Fibroblast of the aortic adventitia (primary cell): ENCODE measurements around the gene CIC. TPM values are rescaled to one million over a fixed set of nuclear protein-coding genes. Genes with fewer than 3 reads are reported as not detected.

ENCODE experiments used
- DNase-seq: peaks from one replicate; pipeline ENCODE4 v3.0.0-alpha.2; 2010; ENCODE audit warnings: low read depth
- H3K4me3 ChIP-seq: 2 replicates; pipeline ENCODE4 v1.5.1; 2011; ENCODE audit warnings: low read depth, mild to moderate bottlenecking, control low read depth, low read length, moderate library complexity
- total RNA-seq: library from RNA; depleted of rRNA; stranded (reverse); fragments of >200 nt; gene quantifications from 2 replicates; pipeline ENCODE4 v1.2.3, GENCODE V29; 2012; ENCODE audit warnings: low replicate concordance
- TF ChIP-seq, protein P1 (sequence below): IDR thresholded peaks from 2 replicates; pipeline ENCODE4 v1.5.1; 2011; ENCODE audit warnings: mild to moderate bottlenecking, low read length, control low read depth, inconsistent platforms; ENCODE audit not compliant: insufficient read depth

The CIC gene
- total RNA-seq, 1 donor, result 35.3 TPM

DNA sequence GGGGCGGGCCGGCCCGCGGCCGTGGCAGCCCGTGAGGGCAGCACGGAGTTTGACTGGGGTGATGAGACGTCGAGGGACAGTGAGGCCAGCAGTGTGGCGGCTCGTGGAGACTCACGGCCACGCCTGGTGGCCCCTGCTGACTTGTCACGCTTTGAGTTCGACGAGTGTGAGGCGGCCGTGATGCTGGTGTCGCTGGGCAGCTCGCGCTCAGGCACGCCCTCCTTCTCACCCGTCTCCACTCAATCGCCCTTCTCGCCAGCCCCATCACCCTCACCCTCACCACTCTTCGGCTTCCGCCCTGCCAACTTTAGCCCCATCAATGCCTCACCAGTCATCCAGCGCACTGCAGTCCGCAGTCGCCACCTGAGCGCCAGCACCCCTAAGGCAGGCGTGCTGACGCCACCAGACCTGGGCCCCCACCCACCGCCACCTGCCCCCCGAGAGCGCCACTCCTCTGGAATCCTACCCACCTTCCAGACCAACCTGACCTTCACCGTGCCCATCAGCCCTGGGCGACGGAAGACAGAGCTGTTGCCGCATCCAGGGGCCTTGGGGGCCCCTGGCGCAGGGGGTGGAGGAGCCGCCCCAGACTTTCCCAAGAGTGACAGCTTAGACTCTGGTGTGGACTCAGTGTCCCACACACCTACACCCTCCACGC, 4.5 kb downstream of the CIC start:
- no peak for DNase-seq
- no peak overlapping the region for H3K4me3 ChIP-seq
- TF ChIP-seq, protein P1, sequence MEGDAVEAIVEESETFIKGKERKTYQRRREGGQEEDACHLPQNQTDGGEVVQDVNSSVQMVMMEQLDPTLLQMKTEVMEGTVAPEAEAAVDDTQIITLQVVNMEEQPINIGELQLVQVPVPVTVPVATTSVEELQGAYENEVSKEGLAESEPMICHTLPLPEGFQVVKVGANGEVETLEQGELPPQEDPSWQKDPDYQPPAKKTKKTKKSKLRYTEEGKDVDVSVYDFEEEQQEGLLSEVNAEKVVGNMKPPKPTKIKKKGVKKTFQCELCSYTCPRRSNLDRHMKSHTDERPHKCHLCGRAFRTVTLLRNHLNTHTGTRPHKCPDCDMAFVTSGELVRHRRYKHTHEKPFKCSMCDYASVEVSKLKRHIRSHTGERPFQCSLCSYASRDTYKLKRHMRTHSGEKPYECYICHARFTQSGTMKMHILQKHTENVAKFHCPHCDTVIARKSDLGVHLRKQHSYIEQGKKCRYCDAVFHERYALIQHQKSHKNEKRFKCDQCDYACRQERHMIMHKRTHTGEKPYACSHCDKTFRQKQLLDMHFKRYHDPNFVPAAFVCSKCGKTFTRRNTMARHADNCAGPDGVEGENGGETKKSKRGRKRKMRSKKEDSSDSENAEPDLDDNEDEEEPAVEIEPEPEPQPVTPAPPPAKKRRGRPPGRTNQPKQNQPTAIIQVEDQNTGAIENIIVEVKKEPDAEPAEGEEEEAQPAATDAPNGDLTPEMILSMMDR, result no peak

DNA sequence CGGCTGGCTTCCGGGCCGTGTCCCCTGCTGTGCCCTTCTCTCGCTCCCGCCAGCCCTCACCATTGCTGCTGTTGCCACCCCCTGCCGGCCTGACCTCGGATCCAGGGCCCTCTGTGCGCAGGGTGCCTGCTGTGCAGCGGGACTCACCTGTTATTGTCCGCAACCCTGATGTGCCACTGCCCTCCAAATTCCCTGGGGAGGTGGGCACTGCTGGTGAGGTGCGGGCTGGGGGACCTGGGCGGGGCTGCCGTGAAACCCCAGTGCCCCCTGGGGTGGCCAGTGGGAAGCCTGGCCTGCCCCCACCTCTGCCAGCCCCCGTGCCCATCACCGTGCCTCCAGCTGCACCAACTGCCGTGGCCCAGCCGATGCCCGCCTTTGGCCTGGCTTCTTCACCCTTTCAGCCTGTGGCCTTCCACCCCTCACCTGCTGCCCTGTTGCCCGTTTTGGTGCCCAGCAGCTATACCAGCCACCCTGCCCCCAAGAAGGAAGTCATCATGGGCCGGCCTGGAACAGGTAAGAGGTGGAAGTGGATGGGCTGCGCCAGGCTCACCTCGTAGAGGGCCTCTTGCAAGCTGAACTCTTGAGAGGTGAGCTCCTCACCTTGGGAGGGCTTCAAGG, 5.1 kb downstream of the CIC start:
- no peak for DNase-seq
- TF ChIP-seq, protein P1, result no peak
- no peak overlapping the region for H3K4me3 ChIP-seq

DNA sequence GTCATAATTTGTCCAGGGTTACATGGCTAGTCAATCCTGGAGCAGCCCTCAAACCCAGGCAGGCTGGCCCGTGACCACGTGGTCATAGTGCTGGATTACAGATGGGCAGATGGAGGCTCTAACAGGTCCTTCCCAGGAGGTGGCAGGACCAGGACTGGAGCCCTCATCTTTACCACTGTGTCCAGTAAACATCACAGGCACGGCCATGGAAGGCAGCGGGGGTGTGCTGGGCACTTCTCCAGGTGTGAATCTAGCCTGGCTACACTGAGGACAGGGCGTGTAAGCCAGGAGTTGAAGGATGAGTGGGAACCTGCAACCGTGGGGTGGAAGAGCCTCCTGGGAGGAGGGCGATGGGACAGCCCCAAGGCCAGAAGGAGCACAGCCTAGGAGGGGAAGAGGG, 6.1 kb downstream of the CIC start:
- peak overlapping the region; percentile 25 for H3K4me3 ChIP-seq
- TF ChIP-seq, protein P1, result no peak
- no peak for DNase-seq

DNA sequence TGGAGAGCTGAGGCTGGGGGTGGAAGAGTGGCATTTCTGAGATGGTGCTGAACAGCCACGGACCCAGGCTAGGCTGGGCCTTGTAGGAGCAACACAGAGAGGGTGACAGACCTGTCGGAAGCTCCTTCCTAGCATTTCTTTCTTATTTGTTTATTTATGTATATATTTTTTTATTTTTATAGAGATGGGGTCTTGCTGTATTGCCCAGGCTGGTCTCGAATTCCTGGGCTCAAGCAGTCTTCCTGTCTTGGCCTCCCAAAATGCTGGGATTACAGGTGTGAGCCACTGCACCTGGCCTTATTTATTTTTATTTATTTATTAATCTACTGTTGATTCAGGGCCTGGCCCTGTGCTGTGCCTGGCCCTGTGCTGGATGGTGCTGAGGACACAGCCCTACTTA, 6.5 kb downstream of the CIC start:
- no peak for DNase-seq
- peak overlapping the region; percentile 17 for H3K4me3 ChIP-seq
- TF ChIP-seq, protein P1, result no peak

DNA sequence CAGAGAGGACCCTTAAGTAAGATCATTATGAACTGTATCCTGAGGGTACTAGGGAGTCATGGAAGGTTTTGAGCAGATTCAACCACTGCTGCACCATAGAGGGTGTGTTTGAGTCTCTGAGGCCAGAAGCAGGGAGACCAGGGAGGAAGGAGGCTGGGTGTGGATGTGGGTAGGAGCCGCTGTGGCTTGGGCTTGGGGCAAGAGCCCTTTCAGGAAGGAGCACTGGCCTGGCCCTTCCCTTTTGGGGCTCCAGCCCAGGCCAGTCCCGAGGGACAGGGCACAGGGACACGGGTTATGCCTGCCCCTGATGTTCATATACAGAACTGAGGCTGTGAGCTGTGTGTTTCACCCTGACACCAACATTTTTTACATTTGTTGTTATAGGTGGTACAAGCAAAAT, 7.2 kb downstream of the CIC start:
- TF ChIP-seq, protein P1, result no peak
- DNase-seq, result no peak
- no peak overlapping the region for H3K4me3 ChIP-seq

DNA sequence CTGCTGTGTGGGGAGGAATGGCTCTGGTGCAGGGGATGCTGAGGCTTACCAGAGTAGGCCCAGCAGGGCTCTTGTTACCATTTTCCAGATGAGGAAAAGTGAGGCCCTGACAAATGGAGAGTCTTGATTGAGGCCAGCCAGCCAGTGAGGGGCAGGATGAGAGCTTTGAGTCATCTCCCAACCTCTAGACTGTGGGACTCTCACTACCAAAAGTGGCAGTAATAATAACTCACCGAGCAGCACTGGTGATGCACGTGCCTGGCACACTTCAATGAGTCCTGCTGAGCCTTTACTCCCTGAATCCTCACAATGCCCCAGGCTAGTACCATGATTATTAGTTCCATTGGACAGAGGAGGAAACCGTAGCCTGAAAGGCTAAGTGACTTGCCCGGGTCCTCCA, 7.8 kb downstream of the CIC start:
- H3K4me3 ChIP-seq, result no peak overlapping the region
- DNase-seq, result no peak
- TF ChIP-seq, protein P1, result no peak
